ENCODE measurements around the gene GPC1. TPM values are rescaled to one million over a fixed set of nuclear protein-coding genes. Genes with fewer than 3 reads are reported as not detected.
"Not testable (repeated sequence)": the region's sequence is repeated elsewhere in the genome, so short reads cannot be mapped to it uniquely, and the experiment has no call there.

GPC1 gene
- polyA plus RNA-seq, 5 donors = 23.0 to 57.5 (median 34.6) TPM

DNA sequence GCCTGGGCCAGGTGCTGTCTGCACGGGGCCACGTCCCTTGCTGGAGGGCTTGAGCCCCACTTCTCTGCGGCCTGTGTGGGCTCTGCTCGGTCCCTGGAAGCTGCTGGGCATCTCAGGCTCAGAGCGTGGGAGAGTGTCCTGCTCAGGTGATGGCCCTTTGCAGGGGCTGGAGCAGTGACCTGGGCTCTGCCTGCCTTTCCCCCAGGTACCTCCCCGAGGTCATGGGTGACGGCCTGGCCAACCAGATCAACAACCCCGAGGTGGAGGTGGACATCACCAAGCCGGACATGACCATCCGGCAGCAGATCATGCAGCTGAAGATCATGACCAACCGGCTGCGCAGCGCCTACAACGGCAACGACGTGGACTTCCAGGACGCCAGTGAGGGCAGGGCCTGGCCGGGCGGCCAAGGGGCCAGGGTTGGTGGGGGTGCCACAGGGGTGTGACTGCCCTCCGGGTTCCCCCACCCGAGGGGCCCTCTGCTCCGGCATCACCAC is 29.9 kb downstream of the GPC1 start:
- DNase-seq = no peak

- DNase-seq = no peak
Measured at GRCh38 chr2:240465765-240466578, 30.5 kb downstream of the GPC1 start.

- DNase-seq = no peak
Measured at GRCh38 chr2:240466579-240467148, 31.2 kb downstream of the GPC1 start.

GRCh38 chr2:240467149-240467642 is 31.7 kb downstream of the GPC1 start:
- no peak for DNase-seq

- no peak for DNase-seq
Measured at GRCh38 chr2:240467659-240468302, 32.3 kb downstream of the GPC1 start.

- no peak for DNase-seq
Measured at GRCh38 chr2:240468303-240469238, 33.1 kb downstream of the GPC1 start.

GRCh38 chr2:240469239-240469636 is 33.8 kb downstream of the GPC1 start:
- DNase-seq = no peak

- no peak for DNase-seq
Measured at GRCh38 chr2:240469740-240470139, 34.3 kb downstream of the GPC1 start.

GRCh38 chr2:240472078-240472790 is 36.8 kb downstream of the GPC1 start:
- DNase-seq = no peak

GRCh38 chr2:240473211-240473610 is 37.7 kb downstream of the GPC1 start:
- DNase-seq = no peak

DNA sequence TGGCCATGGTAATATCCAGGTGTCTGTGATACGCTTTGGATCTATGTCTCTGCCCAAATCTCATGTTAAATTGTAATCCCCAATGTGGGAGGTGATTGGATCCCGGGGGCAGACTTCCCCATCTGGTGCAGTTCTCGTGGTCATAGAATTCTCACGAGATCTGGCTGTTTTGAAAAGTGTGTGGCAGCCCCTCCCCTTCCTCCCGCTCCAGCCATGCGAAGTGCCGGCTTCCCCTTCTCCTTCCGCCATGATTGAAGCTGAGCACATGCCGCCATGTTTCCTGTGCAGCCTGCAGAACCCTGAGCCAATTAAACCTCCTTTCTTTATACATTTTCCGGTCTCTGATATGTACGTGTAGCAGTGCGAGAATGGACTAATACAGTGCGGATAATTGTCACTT is 42.5 kb downstream of the GPC1 start:
- no peak for DNase-seq

- DNase-seq = no peak
Measured at GRCh38 chr2:240478346-240479110, 43.1 kb downstream of the GPC1 start.

- DNase-seq = no peak
Measured at GRCh38 chr2:240479111-240479501, 43.6 kb downstream of the GPC1 start.

DNA sequence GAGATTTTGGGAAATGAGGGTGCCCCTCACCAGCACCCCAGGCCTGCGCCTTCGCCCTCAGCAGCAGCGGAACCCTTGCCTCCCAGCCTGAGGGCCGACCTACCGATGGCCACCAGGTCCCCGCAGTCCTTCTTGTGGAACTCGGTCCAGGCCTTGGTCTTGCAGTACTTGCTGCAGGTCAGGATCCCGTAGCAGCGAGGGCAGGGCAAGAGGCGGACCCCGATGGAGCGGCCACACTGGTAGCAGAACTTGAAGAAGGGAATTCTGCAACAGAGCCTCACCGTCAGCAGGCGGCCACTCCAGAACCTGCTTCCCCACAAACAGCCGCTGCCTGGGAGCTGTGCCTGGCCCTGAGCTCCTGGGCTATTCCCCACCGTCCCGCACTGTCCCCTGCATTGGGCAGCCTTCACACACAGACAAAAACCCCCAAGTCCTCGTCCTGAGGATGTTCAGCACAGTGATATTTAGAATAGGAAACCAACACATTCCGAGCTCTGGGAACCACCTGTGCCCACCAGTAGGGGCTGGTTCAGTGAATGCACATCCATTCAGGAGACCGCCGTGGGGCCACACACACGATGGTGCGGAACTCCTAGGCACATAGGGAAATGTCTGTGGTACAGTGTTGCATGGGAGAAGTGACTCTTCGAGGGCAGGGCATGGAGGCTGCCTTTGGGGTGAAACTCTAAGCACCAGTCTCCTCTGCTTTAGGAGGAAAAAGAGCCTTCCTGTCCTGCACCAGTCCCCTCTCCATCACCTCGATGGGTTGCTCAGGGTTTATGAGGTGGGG is 45.6 kb downstream of the GPC1 start:
- DNase-seq = no peak

DNA sequence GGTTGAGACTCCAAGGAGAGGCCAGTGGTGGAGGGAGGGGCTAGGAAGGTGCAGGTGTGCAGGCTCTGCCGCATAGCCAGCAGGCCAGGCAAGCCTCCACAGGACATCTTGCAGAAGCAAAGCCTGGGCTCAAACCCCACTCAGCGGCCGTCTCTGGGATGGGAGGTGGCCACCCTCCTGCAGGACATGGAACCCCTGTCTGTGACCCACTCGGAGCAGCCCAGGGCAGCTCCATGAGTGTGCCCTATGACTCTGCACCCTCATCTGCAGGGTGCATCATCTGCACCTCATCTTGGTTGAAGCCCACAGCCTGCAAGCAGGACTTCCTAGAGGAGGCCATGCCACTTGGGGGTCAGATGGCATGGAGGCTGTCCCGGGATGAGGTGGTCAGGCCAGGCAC is 46.3 kb downstream of the GPC1 start:
- DNase-seq = no peak

GRCh38 chr2:240482141-240482540 is 46.7 kb downstream of the GPC1 start:
- no peak for DNase-seq

GRCh38 chr2:240491483-240491882 is 56.0 kb downstream of the GPC1 start:
- DNase-seq = no peak

GRCh38 chr2:240494194-240494793 is 58.8 kb downstream of the GPC1 start:
- DNase-seq = no peak

DNA sequence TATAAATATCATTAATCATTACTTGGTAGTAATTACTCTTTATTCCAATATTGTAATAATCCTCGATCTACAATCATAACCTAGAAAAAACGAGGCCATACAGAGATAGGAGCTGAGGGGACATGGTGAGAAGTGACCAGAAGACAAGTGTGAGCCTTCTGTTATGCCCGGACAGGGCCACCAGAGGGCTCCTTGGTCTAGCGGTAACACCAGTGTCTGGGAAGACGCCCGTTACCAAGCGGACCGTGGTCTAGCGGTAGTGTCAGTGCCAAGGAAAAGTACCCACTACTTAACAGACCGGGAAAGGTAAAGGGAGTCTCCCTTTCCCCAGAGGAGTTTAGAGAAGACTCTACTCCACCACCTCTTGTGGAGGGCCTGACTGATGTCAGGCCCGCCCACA is 59.5 kb downstream of the GPC1 start:
- DNase-seq = not testable (repeated sequence)

All from right lung (tissue), 5 donors.